HG02884 (cell line): ENCODE results near the gene ALG2.
"Not testable (repeated sequence)": the region's sequence is repeated elsewhere in the genome, so short reads cannot be mapped to it uniquely, and the experiment has no call there.

Source experiments
- ATAC-seq: cut with Tn5 transposase; IDR thresholded peaks from one replicate; pipeline ENCODE4 v1.9.1; 2021; ENCODE audit warnings: mild to moderate bottlenecking, moderate library complexity; ENCODE audit not compliant: unreplicated experiment

ALG2 gene

DNA sequence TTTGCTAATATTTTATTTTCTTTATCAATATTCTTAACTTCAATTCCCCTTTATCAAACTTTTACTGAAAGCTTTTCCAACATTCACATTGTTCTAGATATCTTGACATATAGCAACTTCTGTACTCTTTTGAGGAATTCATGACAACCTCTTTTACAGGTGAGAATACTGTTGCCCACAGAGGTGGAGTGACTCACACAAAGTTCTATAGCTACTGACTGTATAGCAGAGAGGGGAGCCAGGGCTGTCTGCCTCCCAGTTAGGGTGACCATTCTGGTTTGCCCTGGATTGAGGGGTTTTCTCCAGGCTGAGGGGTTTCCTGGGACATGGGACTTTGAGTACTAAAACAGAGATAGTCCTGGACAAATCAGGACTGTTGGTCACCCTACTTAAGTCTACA lies 16.6 kb upstream of the ALG2 start:
- no peak for ATAC-seq

DNA sequence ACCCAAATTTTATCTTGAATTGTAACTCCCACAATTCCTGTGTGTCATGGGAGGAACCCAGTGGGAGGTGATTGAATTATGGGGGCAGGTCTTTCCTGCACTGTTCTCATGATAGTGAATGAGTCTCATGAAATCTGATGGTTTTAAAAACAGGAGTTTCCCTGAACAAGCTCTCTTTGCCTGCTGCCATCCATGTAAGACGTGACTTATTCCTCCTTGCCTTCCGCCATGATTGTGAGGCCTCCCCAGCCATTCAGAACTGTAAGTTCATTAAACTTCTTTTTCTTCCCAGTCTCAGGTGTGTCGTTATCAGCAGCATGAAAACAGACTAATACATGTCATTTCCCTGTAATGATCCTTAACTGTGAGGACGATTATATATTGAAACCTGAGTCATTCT lies 16.1 kb upstream of the ALG2 start:
- not testable (repeated sequence) for ATAC-seq

GRCh38 chr9:99237356-99237755 lies 15.6 kb upstream of the ALG2 start:
- no peak for ATAC-seq

DNA sequence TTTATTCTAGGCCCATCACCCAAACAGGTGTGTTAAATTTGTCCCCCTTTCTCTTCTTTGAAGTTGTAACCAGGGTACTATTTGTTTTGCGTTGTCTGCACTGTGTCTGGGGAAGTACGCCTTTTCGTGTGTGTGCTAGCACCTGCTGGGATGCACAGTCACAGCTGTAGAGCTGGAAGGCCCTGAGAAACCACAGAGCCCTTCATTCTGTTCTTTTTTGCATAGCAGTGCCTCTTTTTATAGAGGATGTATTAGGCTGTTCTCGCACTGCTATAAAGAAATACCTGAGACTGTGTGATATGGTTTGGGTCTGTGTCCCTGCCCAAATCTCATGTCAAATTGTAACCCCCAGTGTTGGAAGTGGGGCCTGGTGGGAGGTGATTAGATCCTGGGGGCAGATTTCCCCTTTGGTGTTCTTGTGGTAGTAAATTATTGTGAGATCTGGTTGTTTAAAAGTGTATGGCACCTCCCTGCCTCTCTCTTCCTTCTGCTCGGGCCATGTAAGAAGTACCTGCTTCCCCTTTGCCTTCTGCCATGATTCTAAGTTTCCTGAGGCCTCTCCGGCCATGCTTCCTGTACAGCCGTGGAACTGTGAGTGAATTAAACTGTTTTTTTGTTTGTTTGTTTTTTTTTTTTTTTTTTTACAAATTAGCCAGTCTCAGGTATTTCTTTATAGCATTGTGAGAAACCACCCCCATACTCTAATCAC lies 14.3 kb upstream of the ALG2 start:
- peak; percentile 94 for ATAC-seq

DNA sequence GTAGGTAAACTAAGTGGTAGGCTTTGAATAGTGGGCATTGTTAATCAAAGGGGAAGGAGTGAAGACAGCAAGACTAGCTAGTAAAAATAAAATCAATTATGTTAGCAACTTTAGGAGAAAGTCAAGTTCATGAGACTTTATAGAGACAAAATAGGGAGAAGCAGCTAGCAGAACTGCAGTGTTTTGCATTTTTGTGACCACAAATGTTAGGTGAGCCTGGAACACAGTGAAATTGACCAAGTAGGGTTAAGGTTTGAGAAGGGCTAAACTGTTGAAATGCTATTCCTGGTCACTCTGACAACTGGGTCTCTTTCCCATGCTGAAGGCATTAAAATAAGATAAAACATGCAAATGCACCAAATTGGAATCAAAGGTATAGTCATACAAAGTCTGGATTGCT lies 13.3 kb upstream of the ALG2 start:
- no peak for ATAC-seq

DNA sequence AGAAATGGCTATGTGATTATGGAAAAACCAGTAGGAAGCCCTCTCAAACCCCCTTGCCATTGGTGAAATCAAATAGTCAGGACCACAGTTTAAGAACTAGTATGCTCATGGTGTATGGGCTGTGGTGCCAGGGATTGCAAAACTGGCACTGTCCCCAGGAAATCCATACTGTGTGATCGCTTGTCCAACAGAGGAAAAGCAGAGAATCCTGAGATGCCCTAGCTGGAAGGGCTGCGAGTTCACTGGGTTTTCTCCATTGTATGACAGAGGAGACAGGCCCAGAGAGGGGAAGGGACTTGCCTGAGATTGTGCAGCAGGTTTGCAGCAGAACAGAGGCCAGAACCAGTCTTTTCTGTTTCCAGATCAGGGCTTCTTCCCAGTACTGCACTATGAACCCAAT lies 12.9 kb upstream of the ALG2 start:
- ATAC-seq = no peak

DNA sequence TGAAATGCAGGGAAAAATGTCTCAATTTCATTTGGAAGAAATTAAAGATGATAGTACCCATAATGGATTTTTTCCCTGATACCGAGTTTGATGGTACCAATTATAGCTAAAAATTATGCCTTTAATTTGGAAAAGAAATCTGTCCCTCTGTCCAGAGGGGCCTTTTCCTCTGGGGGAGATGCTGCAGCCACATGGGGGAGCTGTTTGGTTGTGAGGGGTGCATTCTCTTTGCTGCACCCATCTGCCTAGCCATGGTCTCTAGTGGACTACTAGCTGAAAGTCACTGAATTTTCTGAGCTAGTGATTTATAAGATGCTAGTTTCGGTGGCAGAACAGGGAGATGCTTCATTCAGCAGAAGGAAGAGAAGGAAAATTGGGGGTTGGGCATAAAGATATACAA lies 10.0 kb upstream of the ALG2 start:
- no peak for ATAC-seq

GRCh38 chr9:99230206-99230605 lies 8.5 kb upstream of the ALG2 start:
- ATAC-seq = no peak

GRCh38 chr9:99226054-99226453 lies 4.3 kb upstream of the ALG2 start:
- ATAC-seq = no peak

DNA sequence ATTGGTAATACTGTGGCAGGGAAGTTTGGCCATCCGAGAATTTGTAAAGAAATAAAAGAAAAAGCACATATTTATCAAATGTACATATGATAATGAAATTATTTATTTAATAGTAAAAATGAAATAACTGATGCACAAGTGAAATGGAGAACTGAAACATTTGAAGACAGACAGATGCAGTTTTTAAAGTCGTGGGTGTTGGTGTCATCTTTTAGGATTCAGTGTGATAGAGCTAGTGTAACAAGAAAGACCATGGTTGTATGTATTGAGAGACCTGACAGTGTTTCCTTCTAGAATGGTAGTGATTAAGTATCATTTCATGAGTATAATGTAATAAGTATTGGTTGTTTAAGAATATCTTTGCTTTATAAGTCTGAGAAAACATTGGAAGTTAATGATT lies 2.7 kb upstream of the ALG2 start:
- ATAC-seq = no peak

- peak; percentile 18 for ATAC-seq
These were observed 901 bp upstream of the ALG2 start for GRCh38 chr9:99222416-99223270.

GRCh38 chr9:99221266-99221620 lies 499 bp downstream of the ALG2 start:
- ATAC-seq = no peak

DNA sequence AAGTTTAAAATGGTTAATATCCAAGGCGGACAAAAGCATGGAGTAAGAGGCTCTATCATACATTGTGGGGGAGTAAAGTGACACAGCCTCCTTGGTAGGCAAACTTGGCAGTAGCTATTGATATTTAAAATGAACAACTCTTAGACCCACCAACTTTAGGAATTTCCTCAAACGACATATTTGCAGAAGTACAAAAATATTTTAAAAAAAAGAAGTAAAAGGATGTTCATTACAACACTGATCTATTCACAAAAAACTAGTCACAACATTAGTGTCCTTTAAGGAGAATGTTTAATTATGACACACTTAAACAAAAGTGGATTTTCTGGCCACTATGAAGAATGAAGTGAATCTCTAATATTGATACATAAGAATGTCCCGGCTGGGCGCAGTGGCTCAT lies 1.7 kb downstream of the ALG2 start:
- no peak for ATAC-seq

GRCh38 chr9:99216073-99216472 lies 5.7 kb downstream of the ALG2 start:
- ATAC-seq = no peak

DNA sequence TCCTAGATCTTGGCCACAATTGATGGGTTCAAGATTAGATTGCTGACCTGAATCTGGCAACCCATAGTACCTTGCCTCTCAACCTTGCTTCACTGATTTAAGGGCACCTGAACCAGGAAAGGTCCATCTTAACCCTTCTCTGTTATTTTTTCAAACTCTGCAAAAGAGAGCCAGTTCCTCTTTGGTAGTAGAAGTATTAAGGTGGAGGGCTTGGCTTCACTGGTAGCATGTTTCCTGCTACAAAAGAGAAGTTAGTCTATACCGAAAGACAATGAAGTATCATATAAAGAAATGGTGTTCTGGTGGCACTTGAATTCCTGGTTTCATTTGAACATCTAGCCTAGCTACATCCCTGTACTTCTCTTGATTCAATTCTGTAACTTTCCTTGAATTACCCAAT lies 8.5 kb downstream of the ALG2 start:
- ATAC-seq = no peak

- ATAC-seq = no peak
These were observed 10.0 kb downstream of the ALG2 start for GRCh38 chr9:99211746-99212145.

GRCh38 chr9:99210572-99210971 lies 11.2 kb downstream of the ALG2 start:
- no peak for ATAC-seq

GRCh38 chr9:99201603-99202002 lies 20.1 kb downstream of the ALG2 start:
- ATAC-seq = no peak

DNA sequence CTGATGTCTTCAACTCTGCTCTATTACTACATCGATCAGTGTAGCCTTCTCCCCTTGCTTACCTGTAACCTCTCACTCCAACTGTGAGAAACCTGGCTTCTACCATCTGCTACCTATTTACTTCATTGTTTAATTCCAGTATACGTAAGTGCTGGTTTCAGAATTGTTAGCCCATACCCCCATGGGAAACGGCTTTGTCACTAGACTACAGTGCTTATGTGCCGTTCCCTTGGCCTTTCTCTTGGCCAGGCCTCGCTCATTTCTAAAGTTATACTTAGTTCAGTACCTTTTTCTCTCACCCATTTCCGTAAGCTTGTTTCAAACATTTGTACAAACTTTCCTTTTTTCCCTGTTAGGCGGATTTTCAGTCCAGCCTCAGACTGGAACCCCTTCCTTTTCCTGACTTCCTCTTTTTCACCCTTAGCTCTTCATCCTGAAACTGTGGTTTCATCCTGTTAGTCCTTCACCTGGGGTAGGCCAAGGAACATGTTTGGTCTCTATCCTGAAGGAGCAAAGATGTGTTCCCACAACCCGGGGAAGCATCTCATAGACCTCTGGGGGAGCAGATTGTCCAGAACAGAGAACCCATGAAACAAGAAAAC lies 21.7 kb downstream of the ALG2 start:
- no peak for ATAC-seq

- ATAC-seq = no peak
These were observed 23.8 kb downstream of the ALG2 start for GRCh38 chr9:99197987-99198386.

- ATAC-seq = no peak
These were observed 24.6 kb downstream of the ALG2 start for GRCh38 chr9:99197124-99197630.

DNA sequence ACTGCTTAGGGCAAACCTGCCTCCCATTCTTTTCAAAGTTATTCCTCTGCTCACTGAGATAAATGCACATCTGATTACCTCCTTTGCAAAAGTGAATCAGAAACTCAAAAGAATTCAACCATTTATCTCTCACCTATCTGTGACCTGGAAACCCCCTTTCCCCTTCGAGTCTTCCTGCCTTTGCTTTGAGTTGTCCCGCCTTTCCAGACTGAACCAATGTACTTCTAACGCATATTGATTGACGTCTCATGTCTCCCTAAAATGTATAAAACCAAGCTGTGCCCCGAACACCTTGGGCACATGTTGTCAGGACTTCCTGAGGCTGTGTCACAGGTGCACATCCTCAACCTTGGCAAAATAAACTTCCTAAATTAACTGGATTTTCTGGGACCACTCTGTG lies 25.3 kb downstream of the ALG2 start:
- not testable (repeated sequence) for ATAC-seq
